Keratinocyte (primary cell): ENCODE data around the gene SUGCT.

ENCODE experiments used
- EZH2 ChIP-seq: IDR thresholded peaks from one replicate; pipeline ENCODE4 v1.6.1; 2012; ENCODE audit warnings: inconsistent platforms, mild to moderate bottlenecking, low read length, moderate library complexity
- TF ChIP-seq, protein P1 (sequence below), 3 experiments: IDR thresholded peaks in 1 of 3; conservative IDR thresholded peaks in 1 of 3; optimal IDR thresholded peaks in 1 of 3; 2 replicates in 2 of 3; 3 replicates in 1 of 3; pipeline versions ENCODE3 to v1.5.1; 2011; ENCODE audit warnings: low read length in 3 of 3, mild to moderate bottlenecking in 3 of 3, moderate library complexity in 2 of 3, control low read depth in 1 of 3, inconsistent platforms in 1 of 3; ENCODE audit not compliant: insufficient read depth in 2 of 3; ENCODE audit errors: extremely low read depth in 1 of 3

DNA sequence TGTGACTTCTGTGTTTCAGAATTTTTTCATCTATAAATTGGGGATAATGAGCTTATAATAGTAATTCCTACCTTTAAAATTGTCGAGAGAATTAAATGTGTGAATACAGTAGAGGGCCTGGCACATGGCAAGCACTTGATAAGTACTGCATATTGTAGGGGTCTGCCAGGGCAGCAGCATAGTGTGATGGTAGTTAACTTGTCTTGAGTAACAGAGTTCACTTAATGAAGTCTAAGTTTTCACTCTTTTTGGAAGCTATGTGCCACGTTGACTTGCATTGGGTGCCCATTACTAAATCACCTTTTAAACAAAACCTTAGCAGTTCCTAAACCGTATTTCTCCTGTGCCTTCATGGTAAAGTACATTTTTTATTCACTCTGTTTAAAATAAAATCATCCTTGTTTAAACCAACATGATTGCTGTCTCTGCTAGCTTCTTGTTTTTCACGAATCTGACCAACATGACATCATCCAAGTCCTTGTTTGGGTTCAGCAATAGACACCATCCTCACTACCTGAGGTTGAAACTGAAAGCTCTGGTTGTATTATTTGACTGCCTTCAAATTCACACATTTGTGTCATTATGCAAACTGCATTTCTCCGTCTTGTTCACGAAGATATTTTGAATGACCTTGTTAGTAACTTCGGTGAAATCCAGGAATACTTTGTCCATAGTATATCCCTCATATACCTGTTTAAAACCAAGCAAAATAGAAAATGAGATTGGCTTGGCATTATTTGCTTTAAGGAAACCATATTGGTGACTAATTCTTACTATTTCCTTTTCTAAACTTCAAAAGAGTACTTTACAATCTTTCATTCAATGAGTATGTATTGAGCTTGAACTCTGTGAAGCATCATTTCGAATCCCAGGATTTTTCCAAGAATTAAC lies 340.2 kb downstream of the SUGCT start:
- TF ChIP-seq, protein P1, sequence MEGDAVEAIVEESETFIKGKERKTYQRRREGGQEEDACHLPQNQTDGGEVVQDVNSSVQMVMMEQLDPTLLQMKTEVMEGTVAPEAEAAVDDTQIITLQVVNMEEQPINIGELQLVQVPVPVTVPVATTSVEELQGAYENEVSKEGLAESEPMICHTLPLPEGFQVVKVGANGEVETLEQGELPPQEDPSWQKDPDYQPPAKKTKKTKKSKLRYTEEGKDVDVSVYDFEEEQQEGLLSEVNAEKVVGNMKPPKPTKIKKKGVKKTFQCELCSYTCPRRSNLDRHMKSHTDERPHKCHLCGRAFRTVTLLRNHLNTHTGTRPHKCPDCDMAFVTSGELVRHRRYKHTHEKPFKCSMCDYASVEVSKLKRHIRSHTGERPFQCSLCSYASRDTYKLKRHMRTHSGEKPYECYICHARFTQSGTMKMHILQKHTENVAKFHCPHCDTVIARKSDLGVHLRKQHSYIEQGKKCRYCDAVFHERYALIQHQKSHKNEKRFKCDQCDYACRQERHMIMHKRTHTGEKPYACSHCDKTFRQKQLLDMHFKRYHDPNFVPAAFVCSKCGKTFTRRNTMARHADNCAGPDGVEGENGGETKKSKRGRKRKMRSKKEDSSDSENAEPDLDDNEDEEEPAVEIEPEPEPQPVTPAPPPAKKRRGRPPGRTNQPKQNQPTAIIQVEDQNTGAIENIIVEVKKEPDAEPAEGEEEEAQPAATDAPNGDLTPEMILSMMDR (optimal IDR thresholded peaks at IDR 0.05 in 1 of 3, IDR thresholded peaks at IDR 0.05 in 1 of 3, conservative IDR thresholded peaks at IDR 0.05 in 1 of 3; ENCODE audit: extremely low read depth in 1 of 3, insufficient read depth in 2 of 3, low read length in 3 of 3): no peak
- TF ChIP-seq EZH2: no peak
